GM23338 (cell line): ENCODE results near the gene DAD1. TPM values are rescaled to one million over a fixed set of nuclear protein-coding genes. Genes with fewer than 3 reads are reported as not detected.

ENCODE experiments used
- ATAC-seq: fragments of 200-7000 bp; cut with Tn5 transposase; 3 replicates; pipeline ENCODE4 v1.9.1; 2020
- DNase-seq: peaks from one replicate; pipeline ENCODE4 v3.0.0-alpha.2; 2015; ENCODE audit warnings: low spot score
- H2AFZ ChIP-seq: fragments of 200-600 bp; sonication (generic); 2 replicates; pipeline ENCODE4 v1.8.0; 2016; ENCODE audit warnings: antibody characterized with exemption, mild to moderate bottlenecking, moderate library complexity
- H3F3A ChIP-seq: fragments of 200-600 bp; sonication (generic); replicated peaks from 2 replicates; pipeline ENCODE4 v1.8.0; 2017; ENCODE audit warnings: antibody characterized with exemption, mixed run types, low read depth
- H3K27ac ChIP-seq: fragments of 200-600 bp; sonication (generic); 2 replicates; pipeline ENCODE4 v1.6.1; 2016; ENCODE audit warnings: low read depth
- H3K27me3 ChIP-seq: fragments of 200-600 bp; sonication (generic); 2 replicates; pipeline ENCODE4 v1.8.0; 2016; ENCODE audit warnings: mild to moderate bottlenecking, mixed run types, moderate library complexity; ENCODE audit not compliant: insufficient read depth
- H3K36me3 ChIP-seq: fragments of 200-600 bp; sonication (generic); 2 replicates; pipeline ENCODE4 v1.8.0; 2016; ENCODE audit warnings: mild to moderate bottlenecking; ENCODE audit not compliant: insufficient read depth
- H3K4me1 ChIP-seq: fragments of 200-600 bp; sonication (generic); 2 replicates; pipeline ENCODE4 v1.8.0; 2016; ENCODE audit warnings: mild to moderate bottlenecking, moderate library complexity; ENCODE audit not compliant: insufficient read depth
- H3K4me2 ChIP-seq: fragments of 200-600 bp; sonication (generic); 2 replicates; pipeline ENCODE4 v1.7.1; 2017; ENCODE audit warnings: mixed run types
- H3K4me3 ChIP-seq: fragments of 200-600 bp; sonication (generic); 2 replicates; pipeline ENCODE4 v1.6.1; 2016; ENCODE audit warnings: mixed run types
- H3K79me2 ChIP-seq: fragments of 200-600 bp; sonication (generic); replicated peaks from 2 replicates; pipeline ENCODE4 v1.8.0; 2017; ENCODE audit warnings: mild to moderate bottlenecking; ENCODE audit not compliant: insufficient read depth
- H3K9me2 ChIP-seq: fragments of 200-600 bp; sonication (generic); 2 replicates; pipeline ENCODE4 v1.8.0; 2017; ENCODE audit not compliant: insufficient read depth
- H4K20me1 ChIP-seq: fragments of 200-600 bp; sonication (generic); replicated peaks from 2 replicates; pipeline ENCODE4 v1.8.0; 2017; ENCODE audit warnings: mild to moderate bottlenecking; ENCODE audit not compliant: insufficient read depth
- H3K27ac Mint-ChIP-seq: 2 replicates; pipeline ENCODE4 v1.8.0; 2020; ENCODE audit warnings: inconsistent platforms, mild to moderate bottlenecking, moderate library complexity, mixed read lengths
- H3K27me3 Mint-ChIP-seq: 3 replicates; pipeline ENCODE4 v1.8.0; 2022; ENCODE audit warnings: low read depth, mild to moderate bottlenecking, moderate library complexity, mixed read lengths, inconsistent platforms; ENCODE audit not compliant: insufficient read depth, poor library complexity
- H3K36me3 Mint-ChIP-seq: 3 replicates; pipeline ENCODE4 v1.8.0; 2021; ENCODE audit warnings: low read depth, mild to moderate bottlenecking, inconsistent platforms, moderate library complexity, mixed read lengths
- H3K4me1 Mint-ChIP-seq: 3 replicates; pipeline ENCODE4 v1.8.0; 2020; ENCODE audit warnings: mild to moderate bottlenecking, inconsistent platforms, mixed read lengths
- H3K4me3 Mint-ChIP-seq: 3 replicates; pipeline ENCODE4 v1.8.0; 2021; ENCODE audit warnings: moderate library complexity, mild to moderate bottlenecking, inconsistent platforms, mixed read lengths
- H3K9me3 Mint-ChIP-seq: 3 replicates; pipeline ENCODE4 v1.8.0; 2020; ENCODE audit warnings: moderate library complexity, mild to moderate bottlenecking, inconsistent platforms, mixed read lengths
- CREB1 ChIP-seq: fragments of 250-450 bp; sonication (Bioruptor Pico); IDR thresholded peaks from 2 replicates; pipeline ENCODE4 v1.5.0; 2020; ENCODE audit warnings: low read depth, mild to moderate bottlenecking, moderate library complexity
- CTCF ChIP-seq, 2 experiments: fragments of 200-600 bp in 1 of 2; sonication (generic) in 1 of 2; conservative IDR thresholded peaks; 2 replicates each; pipeline versions ENCODE4 v1.5.1 to v1.6.1; 2016 to 2017; ENCODE audit warnings: antibody characterized with exemption in 2 of 2, low read depth in 2 of 2, mild to moderate bottlenecking in 2 of 2, moderate library complexity in 1 of 2
- ETS1 ChIP-seq: IDR thresholded peaks from 2 replicates; pipeline ENCODE4 v1.6.1; 2016; ENCODE audit warnings: antibody characterized with exemption
- EZH2 ChIP-seq: fragments of 200-600 bp; sonication (generic); IDR thresholded peaks from one replicate; pipeline ENCODE4 v1.8.0; 2017; ENCODE audit warnings: antibody characterized with exemption, mild to moderate bottlenecking, low read depth; ENCODE audit not compliant: unreplicated experiment
- EZH2phosphoT487 ChIP-seq: fragments of 200-600 bp; sonication (generic); IDR thresholded peaks from one replicate; pipeline ENCODE4 v1.8.1; 2018; ENCODE audit warnings: antibody characterized with exemption; ENCODE audit not compliant: unreplicated experiment
- JUNB ChIP-seq: IDR thresholded peaks from one replicate; pipeline ENCODE4 v1.6.1; 2016; ENCODE audit warnings: antibody characterized with exemption; ENCODE audit not compliant: unreplicated experiment
- NANOG ChIP-seq: IDR thresholded peaks from 2 replicates; pipeline ENCODE4 v1.6.1; 2016; ENCODE audit warnings: antibody characterized with exemption, borderline replicate concordance
- POLR2AphosphoS5 ChIP-seq: IDR thresholded peaks from 2 replicates; pipeline ENCODE4 v1.6.1; 2016; ENCODE audit warnings: antibody characterized with exemption, low read depth
- REST ChIP-seq: IDR thresholded peaks from one replicate; pipeline ENCODE4 v1.6.1; 2018; ENCODE audit warnings: antibody characterized with exemption; ENCODE audit not compliant: unreplicated experiment
- STAT1 ChIP-seq: IDR thresholded peaks from one replicate; pipeline ENCODE4 v1.6.1; 2016; ENCODE audit warnings: antibody characterized with exemption; ENCODE audit not compliant: unreplicated experiment
- ZNF114 ChIP-seq: fragments of 250-450 bp; sonication (Bioruptor Pico); IDR thresholded peaks from 2 replicates; pipeline ENCODE4 v1.5.0; 2020; ENCODE audit warnings: mild to moderate bottlenecking, moderate library complexity
- ZNF331 ChIP-seq: fragments of 250-450 bp; sonication (Bioruptor Pico); IDR thresholded peaks from 2 replicates; pipeline ENCODE4 v1.5.0; 2020; ENCODE audit warnings: low read depth, mild to moderate bottlenecking, moderate library complexity
- polyA plus RNA-seq: library from polyadenylated mRNA; unstranded; fragments of >200 nt; fragmentation: Nextera tagmentation; extraction: Ambion mirVana; gene quantifications from 2 replicates; pipeline ENCODE4 v1.2.1, GENCODE V29; 2016
- total RNA-seq: library from RNA; depleted of rRNA; stranded (reverse); fragments of >200 nt; shearing (Covaris generic); gene quantifications from 2 replicates; pipeline ENCODE4 v1.2.3, GENCODE V29; 2014

Gene DAD1
- total and polyA plus RNA-seq, 2 experiments from 2014 or later, result 180 to 252 TPM

GRCh38 chr14:22587247-22587646 is 1.8 kb downstream of the DAD1 start:
- no peak for TF ChIP-seq ETS1
- TF ChIP-seq CTCF (conservative IDR thresholded peaks at IDR 0.05; ENCODE audit: low read depth in 2 of 2), result no peak
- TF ChIP-seq REST, result no peak
- no peak for TF ChIP-seq STAT1
- no peak for TF ChIP-seq EZH2phosphoT487
- no peak for TF ChIP-seq ZNF331 (CRISPR knock-in tag)
- TF ChIP-seq CREB1 (CRISPR knock-in tag), result no peak
- TF ChIP-seq JUNB, result no peak
- no peak for TF ChIP-seq EZH2
- no peak for TF ChIP-seq NANOG
- no peak for TF ChIP-seq POLR2AphosphoS5
- no peak for TF ChIP-seq ZNF114 (CRISPR knock-in tag)
- Histone ChIP-seq H4K20me1 (0 out of 2 replicates have a peak, but pooled peaks cover 7% of the 10 kb centered on the region), H3K27ac (no peak overlapping the region), H3K9me2 (no peaks in the 10 kb centered on the region), H3K36me3 (no peaks in the 10 kb centered on the region), H3K4me3 (no peak overlapping the region), H3K4me1 (no peaks in the 10 kb centered on the region; the same call in 1 of the 2 replicates), H3K27me3 (no peaks in the 10 kb centered on the region), H3F3A (0 out of 2 replicates have a peak, but pooled peaks cover 5% of the 10 kb centered on the region), H2AFZ (no peak overlapping the region), H3K79me2 (peaks cover 64% of the 10 kb centered on the region), H3K4me2 (no peak overlapping the region)
- peaks cover 13% of the 10 kb centered on the region for H3K27me3 Mint-ChIP-seq
- H3K36me3 Mint-ChIP-seq, result no peaks in the 10 kb centered on the region; the same call in 2 of the 3 replicates
- H3K9me3 Mint-ChIP-seq, result peaks cover 5% of the 10 kb centered on the region; the same call in 1 of the 3 replicates
- ATAC-seq, result no peak
- no peak for DNase-seq
- peaks cover 15% of the 10 kb centered on the region for H3K4me1 Mint-ChIP-seq
- H3K4me3 Mint-ChIP-seq, result 0 out of 3 replicates have a peak overlapping the region, but pooled peaks have one; percentile 13
- no peak overlapping the region for H3K27ac Mint-ChIP-seq
